Peyer's patch (tissue), 4 donors: ENCODE results near the gene EHD4.

Experiments used
- CTCF ChIP-seq, 6 experiments: fragments of 450-650 bp in 4 of 6; fragments of 200-600 bp in 2 of 6; sonication (generic) in 1 of 6; IDR thresholded peaks; one replicate each; pipeline ENCODE4 v1.5.1; 2017 to 2019; ENCODE audit warnings: antibody characterized with exemption in 6 of 6, mild to moderate bottlenecking in 3 of 6, moderate library complexity in 1 of 6
- POLR2A ChIP-seq, 2 donors: fragments of 450-650 bp; IDR thresholded peaks; one replicate each; pipeline ENCODE4 v1.5.1; 2017; ENCODE audit warnings: antibody characterized with exemption in 2 of 2, mild to moderate bottlenecking in 2 of 2, moderate library complexity in 2 of 2

GRCh38 chr15:41996376-41996775 is 24.0 kb upstream of the EHD4 start:
- TF ChIP-seq CTCF (IDR thresholded peaks at IDR 0.05): no peak
- TF ChIP-seq POLR2A (IDR thresholded peaks at IDR 0.05): no peak
